ENCODE results near the gene NLRC3.

DNA sequence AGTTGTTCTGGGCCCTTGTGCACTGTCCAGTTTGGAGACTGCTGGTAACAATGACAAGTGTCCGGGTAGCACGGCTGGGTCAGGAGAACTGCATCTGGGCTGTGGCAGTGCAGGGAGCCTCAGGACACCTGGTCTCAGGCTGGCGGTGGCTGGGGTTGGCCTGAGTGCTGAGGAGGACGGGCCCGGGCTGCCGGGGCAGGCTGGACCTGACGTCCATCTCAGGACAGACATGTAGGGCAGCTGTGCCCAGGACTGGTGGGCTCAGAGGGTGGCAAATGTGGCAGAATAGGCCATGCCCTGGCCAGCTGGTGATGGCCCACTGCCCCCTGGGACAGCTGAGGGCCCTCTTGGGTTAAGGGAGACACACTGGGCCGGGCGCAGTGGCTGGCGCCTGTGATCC, 4.2 kb upstream of the NLRC3 start:
- TF ChIP-seq EZH2phosphoT487 (conservative IDR thresholded peaks at IDR 0.05; ENCODE audit: low read length): no peak
- TF ChIP-seq, protein P1, sequence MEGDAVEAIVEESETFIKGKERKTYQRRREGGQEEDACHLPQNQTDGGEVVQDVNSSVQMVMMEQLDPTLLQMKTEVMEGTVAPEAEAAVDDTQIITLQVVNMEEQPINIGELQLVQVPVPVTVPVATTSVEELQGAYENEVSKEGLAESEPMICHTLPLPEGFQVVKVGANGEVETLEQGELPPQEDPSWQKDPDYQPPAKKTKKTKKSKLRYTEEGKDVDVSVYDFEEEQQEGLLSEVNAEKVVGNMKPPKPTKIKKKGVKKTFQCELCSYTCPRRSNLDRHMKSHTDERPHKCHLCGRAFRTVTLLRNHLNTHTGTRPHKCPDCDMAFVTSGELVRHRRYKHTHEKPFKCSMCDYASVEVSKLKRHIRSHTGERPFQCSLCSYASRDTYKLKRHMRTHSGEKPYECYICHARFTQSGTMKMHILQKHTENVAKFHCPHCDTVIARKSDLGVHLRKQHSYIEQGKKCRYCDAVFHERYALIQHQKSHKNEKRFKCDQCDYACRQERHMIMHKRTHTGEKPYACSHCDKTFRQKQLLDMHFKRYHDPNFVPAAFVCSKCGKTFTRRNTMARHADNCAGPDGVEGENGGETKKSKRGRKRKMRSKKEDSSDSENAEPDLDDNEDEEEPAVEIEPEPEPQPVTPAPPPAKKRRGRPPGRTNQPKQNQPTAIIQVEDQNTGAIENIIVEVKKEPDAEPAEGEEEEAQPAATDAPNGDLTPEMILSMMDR (IDR thresholded peaks at IDR 0.05; ENCODE audit: insufficient read depth, low read length, poor library complexity, severe bottlenecking): no peak
